Astrocyte (in vitro differentiated cells and primary cell): ENCODE data around the gene CMTR2. TPM values are rescaled to one million over a fixed set of nuclear protein-coding genes. Genes with fewer than 3 reads are reported as not detected.

Experiments used
- DNase-seq: peaks from one replicate; pipeline ENCODE4 v3.0.0-alpha.2; 2010; ENCODE audit warnings: low read depth
- FAIRE-seq: peaks from 2 replicates; lab custom pipeline; 2011; peaks lifted over from hg19 to GRCh38; lab: Jason Lieb, UNC
- H2AFZ ChIP-seq: 2 replicates; pipeline ENCODE4 v1.6.0; 2012; ENCODE audit warnings: low read depth, low read length, inconsistent platforms
- H3K27ac ChIP-seq: 2 replicates; pipeline ENCODE4 v1.5.1; 2011; ENCODE audit warnings: low read depth, low read length, inconsistent platforms
- H3K27me3 ChIP-seq: 2 replicates; pipeline ENCODE4 v1.6.0; 2011; ENCODE audit warnings: low read length, inconsistent platforms; ENCODE audit not compliant: insufficient read depth
- H3K36me3 ChIP-seq: 2 replicates; pipeline ENCODE4 v1.5.1; 2011; ENCODE audit warnings: low read length, inconsistent platforms; ENCODE audit not compliant: insufficient read depth
- H3K4me1 ChIP-seq: 2 replicates; pipeline ENCODE4 v1.5.1; 2011; ENCODE audit warnings: low read length, inconsistent platforms; ENCODE audit not compliant: insufficient read depth
- H3K4me2 ChIP-seq: 2 replicates; pipeline ENCODE4 v1.6.0; 2012; ENCODE audit warnings: low read length, inconsistent platforms
- H3K4me3 ChIP-seq: 2 replicates; pipeline ENCODE4 v1.5.1; 2011; ENCODE audit warnings: low read depth, mild to moderate bottlenecking, low read length, inconsistent platforms; ENCODE audit not compliant: insufficient read depth
- H3K79me2 ChIP-seq: 2 replicates; pipeline ENCODE4 v1.6.0; 2012; ENCODE audit warnings: mild to moderate bottlenecking, low read length, inconsistent platforms; ENCODE audit not compliant: insufficient read depth
- H3K9ac ChIP-seq: 2 replicates; pipeline ENCODE4 v1.6.0; 2012; ENCODE audit warnings: mild to moderate bottlenecking, low read length, inconsistent platforms
- H3K9me3 ChIP-seq: 2 replicates; pipeline ENCODE4 v1.5.1; 2012; ENCODE audit warnings: low read depth, mild to moderate bottlenecking, low read length, inconsistent platforms; ENCODE audit not compliant: insufficient read depth
- H4K20me1 ChIP-seq: 2 replicates; pipeline ENCODE4 v1.6.0; 2012; ENCODE audit warnings: low read length, inconsistent platforms; ENCODE audit not compliant: insufficient read depth
- H3K27ac Mint-ChIP-seq: one replicate; pipeline ENCODE4 v1.8.0; 2021; ENCODE audit warnings: mild to moderate bottlenecking, mixed read lengths; ENCODE audit not compliant: unreplicated experiment
- H3K27me3 Mint-ChIP-seq: one replicate; pipeline ENCODE4 v1.8.0; 2021; ENCODE audit warnings: low read depth, mixed read lengths; ENCODE audit not compliant: unreplicated experiment
- H3K36me3 Mint-ChIP-seq: one replicate; pipeline ENCODE4 v1.8.0; 2021; ENCODE audit warnings: low read depth, mixed read lengths; ENCODE audit not compliant: unreplicated experiment
- H3K4me1 Mint-ChIP-seq: one replicate; pipeline ENCODE4 v1.8.0; 2021; ENCODE audit warnings: low read depth, mixed read lengths; ENCODE audit not compliant: unreplicated experiment
- H3K4me3 Mint-ChIP-seq: one replicate; pipeline ENCODE4 v1.8.0; 2021; ENCODE audit warnings: mild to moderate bottlenecking, moderate library complexity, mixed read lengths; ENCODE audit not compliant: unreplicated experiment
- H3K9me3 Mint-ChIP-seq: one replicate; pipeline ENCODE4 v1.8.0; 2021; ENCODE audit warnings: mild to moderate bottlenecking, mixed read lengths; ENCODE audit not compliant: unreplicated experiment
- CTCF ChIP-seq: IDR thresholded peaks from 2 replicates; pipeline ENCODE4 v1.5.1; 2011; ENCODE audit warnings: low read depth, mild to moderate bottlenecking, inconsistent platforms, low read length, moderate library complexity; ENCODE audit not compliant: insufficient read depth
- EZH2 ChIP-seq: IDR thresholded peaks from 2 replicates; pipeline ENCODE4 v1.6.1; 2012; ENCODE audit warnings: mild to moderate bottlenecking, low read length, inconsistent platforms; ENCODE audit not compliant: insufficient read depth
- total RNA-seq: library from RNA; stranded (reverse); gene quantifications from 2 replicates; pipeline ENCODE4 v1.2.1, GENCODE V29; 2021

CMTR2 gene
- total RNA-seq, 1 donor from 2014 or later, result 16.0 TPM

GRCh38 chr16:71263582-71263981 is 25.6 kb downstream of the CMTR2 start:
- no peak overlapping the region for H3K27ac Mint-ChIP-seq
- H3K4me3 Mint-ChIP-seq, result no peak overlapping the region
- peaks cover 9% of the 10 kb centered on the region for H3K27me3 Mint-ChIP-seq
- no peaks in the 10 kb centered on the region for H3K27me3 ChIP-seq
- no peaks in the 10 kb centered on the region for H3K79me2 ChIP-seq
- H3K9me3 ChIP-seq, result no peaks in the 10 kb centered on the region
- no peak overlapping the region for H3K27ac ChIP-seq
- H3K4me2 ChIP-seq, result no peak overlapping the region
- H3K4me1 Mint-ChIP-seq, result no peaks in the 10 kb centered on the region
- no peaks in the 10 kb centered on the region for H3K4me1 ChIP-seq
- H4K20me1 ChIP-seq, result no peaks in the 10 kb centered on the region
- no peaks in the 10 kb centered on the region for H3K36me3 Mint-ChIP-seq
- no peak for TF ChIP-seq EZH2
- no peak for TF ChIP-seq CTCF
- H3K9me3 Mint-ChIP-seq, result peaks cover 3% of the 10 kb centered on the region
- no peak overlapping the region for H3K9ac ChIP-seq
- no peak overlapping the region for H3K4me3 ChIP-seq
- DNase-seq (no peak), FAIRE-seq (no peak)
- H3K36me3 ChIP-seq, result no peaks in the 10 kb centered on the region
- no peak overlapping the region for H2AFZ ChIP-seq

GRCh38 chr16:71262391-71262790 is 26.8 kb downstream of the CMTR2 start:
- Histone ChIP-seq H3K4me2 (no peak overlapping the region), H3K4me1 (no peaks in the 10 kb centered on the region), H3K9ac (no peak overlapping the region), H3K27me3 (no peaks in the 10 kb centered on the region), H2AFZ (no peak overlapping the region), H3K79me2 (no peaks in the 10 kb centered on the region), H3K27ac (no peak overlapping the region), H3K36me3 (no peaks in the 10 kb centered on the region), H4K20me1 (no peaks in the 10 kb centered on the region), H3K9me3 (no peaks in the 10 kb centered on the region), H3K4me3 (no peak overlapping the region)
- no peak for TF ChIP-seq CTCF
- no peak for TF ChIP-seq EZH2
- no peak overlapping the region for H3K27ac Mint-ChIP-seq
- H3K27me3 Mint-ChIP-seq, result peaks cover 9% of the 10 kb centered on the region
- peaks cover 3% of the 10 kb centered on the region for H3K9me3 Mint-ChIP-seq
- FAIRE-seq (no peak), DNase-seq (no peak)
- H3K4me1 Mint-ChIP-seq, result no peaks in the 10 kb centered on the region
- H3K4me3 Mint-ChIP-seq, result no peak overlapping the region
- no peaks in the 10 kb centered on the region for H3K36me3 Mint-ChIP-seq

- Histone ChIP-seq H2AFZ (no peak overlapping the region), H3K4me1 (no peaks in the 10 kb centered on the region), H3K36me3 (no peaks in the 10 kb centered on the region), H3K9ac (no peak overlapping the region), H3K4me2 (no peak overlapping the region), H3K27ac (no peak overlapping the region), H3K27me3 (no peaks in the 10 kb centered on the region), H4K20me1 (no peaks in the 10 kb centered on the region), H3K9me3 (no peaks in the 10 kb centered on the region), H3K79me2 (no peaks in the 10 kb centered on the region), H3K4me3 (no peak overlapping the region)
- no peak for TF ChIP-seq EZH2
- no peak for TF ChIP-seq CTCF
- Mint-ChIP-seq H3K27ac (no peak overlapping the region), H3K4me3 (no peak overlapping the region), H3K27me3 (peaks cover 9% of the 10 kb centered on the region), H3K4me1 (no peaks in the 10 kb centered on the region), H3K36me3 (no peaks in the 10 kb centered on the region), H3K9me3 (peaks cover 3% of the 10 kb centered on the region)
- DNase-seq (no peak), FAIRE-seq (no peak)
Observed at GRCh38 chr16:71260995-71261394, 28.2 kb downstream of the CMTR2 start.
